Small intestine (tissue), 7 donors: ENCODE results near the gene SLC35G6. TPM values are rescaled to one million over a fixed set of nuclear protein-coding genes. Genes with fewer than 3 reads are reported as not detected.

ENCODE experiments used
- DNase-seq, 2 donors: peaks; one replicate each; pipeline versions ENCODE4 v3.0.0 to v3.0.0-alpha.2; 2013
- FAIRE-seq: peaks from 2 replicates; lab custom pipeline; 2012; peaks lifted over from hg19 to GRCh38; lab: Jason Lieb, UNC
- H3K27ac ChIP-seq, 3 donors: one replicate each; pipeline ENCODE4 v1.5.1; 2013; ENCODE audit warnings: low read length in 2 of 3, mild to moderate bottlenecking in 2 of 3, control low read depth in 1 of 3, inconsistent platforms in 1 of 3, low read depth in 1 of 3, moderate library complexity in 1 of 3
- H3K27me3 ChIP-seq, 3 donors: one replicate each; pipeline ENCODE4 v1.6.1; 2013; ENCODE audit warnings: low read length in 3 of 3, inconsistent platforms in 1 of 3; ENCODE audit not compliant: control insufficient read depth in 3 of 3, insufficient read depth in 3 of 3
- H3K36me3 ChIP-seq, 3 donors: one replicate each; pipeline ENCODE4 v1.6.1; 2013; ENCODE audit warnings: low read length in 3 of 3, inconsistent platforms in 1 of 3, low read depth in 1 of 3, mild to moderate bottlenecking in 1 of 3, moderate library complexity in 1 of 3; ENCODE audit not compliant: control insufficient read depth in 3 of 3, insufficient read depth in 2 of 3
- H3K4me1 ChIP-seq, 3 donors: one replicate each; pipeline ENCODE4 v1.6.1; 2013; ENCODE audit warnings: low read length in 2 of 3, inconsistent platforms in 1 of 3, low read depth in 1 of 3, mild to moderate bottlenecking in 1 of 3, moderate library complexity in 1 of 3; ENCODE audit not compliant: control insufficient read depth in 3 of 3, insufficient read depth in 2 of 3
- H3K4me3 ChIP-seq, 3 donors: one replicate each; pipeline ENCODE4 v1.5.1; 2013; ENCODE audit warnings: low read length in 3 of 3, control low read depth in 1 of 3, inconsistent platforms in 1 of 3, low read depth in 1 of 3, mild to moderate bottlenecking in 1 of 3, moderate library complexity in 1 of 3
- H3K9me3 ChIP-seq, 2 donors: one replicate each; pipeline ENCODE4 v1.6.1; 2013; ENCODE audit warnings: low read depth in 1 of 2, low read length in 1 of 2; ENCODE audit not compliant: control insufficient read depth in 2 of 2, insufficient read depth in 1 of 2
- WGBS, 3 donors: extraction: QIAGEN DNeasy Blood & Tissue Kit; methylation state at CpG; one replicate each; pipeline ENCODE4 v1.1.7; 2013; 5-methylcytosine and 5-hydroxymethylcytosine counted together
- polyA plus RNA-seq, 4 donors: library from polyadenylated mRNA; stranded (reverse) in 3 of 4; unstranded in 1 of 4; fragments of 200-250 nt in 3 of 4; fragments of 120-200 nt in 1 of 4; gene quantifications; one replicate each; pipeline versions ENCODE4 v1.2.1 to v1.2.3, GENCODE V29; 2013
- donor health status: healthy with polysubstance abuse.
- donor health status: control.
- donor health status: control.
- donor health status: Bipolar disorder and iron deficiency.
- donor health status: healthy.

Gene SLC35G6
- polyA plus RNA-seq, 4 donors: 0.49 TPM; not detected in 3

GRCh38 chr17:7499161-7499560 is 17.9 kb downstream of the SLC35G6 start:
- FAIRE-seq: no peak
- no peak for DNase-seq
- 86 to 92% (median 88%) methylated on average over 11 of the region's 11 CpGs for WGBS, 3 donors

GRCh38 chr17:7501729-7502128 is 20.5 kb downstream of the SLC35G6 start:
- Histone ChIP-seq H3K4me1 (no peaks in the 10 kb centered on the region), H3K4me3 (no peak overlapping the region), H3K9me3 (no peaks in the 10 kb centered on the region), H3K36me3 (peaks cover 26 to 85% (median 44%) of the 10 kb centered on the region in 3 donors), H3K27me3 (no peaks in the 10 kb centered on the region), H3K27ac (no peak overlapping the region)
- DNase-seq (no peak), FAIRE-seq (no peak)
- WGBS, 3 donors: 86 to 89% (median 87%) methylated on average over 14 of the region's 14 CpGs

More at GRCh38 chr17:7499161-7499560, 17.9 kb downstream of the SLC35G6 start:
- H3K27ac ChIP-seq: no peak overlapping the region
- no peaks in the 10 kb centered on the region for H3K4me1 ChIP-seq
- H3K9me3 ChIP-seq: no peaks in the 10 kb centered on the region
- peaks cover 31 to 90% (median 46%) of the 10 kb centered on the region in 3 donors for H3K36me3 ChIP-seq
- H3K27me3 ChIP-seq: no peaks in the 10 kb centered on the region
- no peak overlapping the region for H3K4me3 ChIP-seq

DNA sequence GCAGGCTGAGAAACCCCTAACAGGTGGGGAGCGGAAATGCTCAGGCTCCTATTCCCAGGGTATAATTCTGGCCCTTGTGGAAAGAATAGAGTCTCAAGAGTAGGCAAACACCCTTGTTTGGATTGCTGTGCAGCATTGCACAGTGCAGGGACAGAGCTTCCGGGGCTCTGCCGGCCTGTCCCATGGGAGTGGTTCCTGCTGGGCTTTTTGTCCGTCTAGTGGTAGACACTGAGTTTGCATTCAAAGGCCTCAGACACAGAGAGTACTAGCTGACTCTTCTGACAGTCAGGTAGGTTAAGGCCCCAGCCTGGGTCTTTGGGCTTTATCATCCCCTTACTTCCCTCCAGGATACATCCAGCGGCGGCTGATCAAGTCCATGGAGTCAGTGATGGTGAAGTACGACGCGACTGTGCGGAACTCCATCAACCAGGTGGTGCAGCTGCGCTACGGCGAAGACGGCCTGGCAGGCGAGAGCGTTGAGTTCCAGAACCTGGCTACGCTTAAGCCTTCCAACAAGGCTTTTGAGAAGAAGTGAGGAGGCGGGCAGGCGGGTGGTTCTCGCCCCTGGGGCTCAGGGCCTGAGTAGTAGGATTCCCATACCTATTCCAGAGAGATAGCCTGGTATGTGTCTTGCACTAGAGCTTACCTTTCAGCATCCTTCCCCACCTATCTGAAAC is 21.1 kb downstream of the SLC35G6 start:
- H3K36me3 ChIP-seq: peaks cover 26 to 85% (median 43%) of the 10 kb centered on the region in 3 donors
- no peak overlapping the region for H3K27ac ChIP-seq
- DNase-seq (no peak), FAIRE-seq (no peak)
- no peaks in the 10 kb centered on the region for H3K27me3 ChIP-seq
- H3K4me1 ChIP-seq: no peaks in the 10 kb centered on the region
- 92 to 94% (median 94%) methylated on average over 20 of the region's 20 CpGs for WGBS, 3 donors
- no peaks in the 10 kb centered on the region for H3K9me3 ChIP-seq
- no peak overlapping the region for H3K4me3 ChIP-seq

DNA sequence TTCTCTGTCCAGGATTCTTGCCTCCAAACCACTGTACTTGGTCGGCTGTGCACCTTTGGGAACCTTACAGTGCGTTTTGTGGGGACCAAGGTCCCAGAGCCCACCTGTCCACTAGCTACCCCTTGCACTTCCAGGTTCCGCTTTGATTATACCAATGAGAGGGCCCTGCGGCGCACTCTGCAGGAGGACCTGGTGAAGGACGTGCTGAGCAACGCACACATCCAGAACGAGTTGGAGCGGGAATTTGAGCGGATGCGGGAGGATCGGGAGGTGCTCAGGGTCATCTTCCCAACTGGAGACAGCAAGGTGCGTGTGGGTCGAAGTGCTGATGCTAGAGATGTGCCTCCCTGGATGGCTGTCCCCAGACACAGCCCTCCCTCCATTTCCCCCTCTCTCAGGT is 21.7 kb downstream of the SLC35G6 start:
- peaks cover 25 to 85% (median 41%) of the 10 kb centered on the region in 3 donors for H3K36me3 ChIP-seq
- FAIRE-seq (no peak), DNase-seq (no peak)
- no peak overlapping the region for H3K4me3 ChIP-seq
- H3K27me3 ChIP-seq: no peaks in the 10 kb centered on the region
- H3K27ac ChIP-seq: no peak overlapping the region
- 86 to 88% (median 88%) methylated on average over 14 of the region's 14 CpGs for WGBS, 3 donors
- no peaks in the 10 kb centered on the region for H3K9me3 ChIP-seq
- H3K4me1 ChIP-seq: no peaks in the 10 kb centered on the region

GRCh38 chr17:7503521-7503920 is 22.3 kb downstream of the SLC35G6 start:
- 91 to 97% (median 93%) methylated on average over 8 of the region's 8 CpGs for WGBS, 3 donors
- Histone ChIP-seq H3K4me1 (no peaks in the 10 kb centered on the region), H3K4me3 (no peak overlapping the region), H3K27me3 (no peaks in the 10 kb centered on the region), H3K27ac (no peak overlapping the region), H3K9me3 (no peaks in the 10 kb centered on the region), H3K36me3 (peaks cover 20 to 86% (median 43%) of the 10 kb centered on the region in 3 donors)
- FAIRE-seq: no peak
- no peak for DNase-seq

DNA sequence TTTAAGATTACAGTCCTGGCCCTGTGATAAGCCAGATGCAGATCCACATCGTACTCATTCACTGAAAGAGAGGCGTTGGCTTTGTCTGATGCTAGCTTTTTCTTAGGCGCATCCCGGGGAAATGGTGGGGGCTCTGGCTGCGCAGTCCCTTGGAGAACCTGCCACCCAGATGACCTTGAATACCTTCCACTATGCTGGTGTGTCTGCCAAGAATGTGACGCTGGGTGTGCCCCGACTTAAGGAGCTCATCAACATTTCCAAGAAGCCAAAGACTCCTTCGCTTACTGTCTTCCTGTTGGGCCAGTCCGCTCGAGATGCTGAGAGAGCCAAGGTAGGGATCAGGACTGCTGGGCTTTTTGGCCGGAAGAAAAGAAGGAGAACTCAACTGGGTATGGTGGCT is 26.9 kb downstream of the SLC35G6 start:
- DNase-seq: no peak
- H3K4me3 ChIP-seq: no peak overlapping the region
- H3K36me3 ChIP-seq: peaks cover 26 to 87% (median 34%) of the 10 kb centered on the region in 3 donors
- H3K4me1 ChIP-seq: no peaks in the 10 kb centered on the region
- no peaks in the 10 kb centered on the region for H3K27me3 ChIP-seq
- 84 to 93% (median 84%) methylated on average over 11 of the region's 11 CpGs for WGBS, 3 donors
- no peaks in the 10 kb centered on the region for H3K9me3 ChIP-seq
- FAIRE-seq: no peak
- H3K27ac ChIP-seq: no peak overlapping the region

DNA sequence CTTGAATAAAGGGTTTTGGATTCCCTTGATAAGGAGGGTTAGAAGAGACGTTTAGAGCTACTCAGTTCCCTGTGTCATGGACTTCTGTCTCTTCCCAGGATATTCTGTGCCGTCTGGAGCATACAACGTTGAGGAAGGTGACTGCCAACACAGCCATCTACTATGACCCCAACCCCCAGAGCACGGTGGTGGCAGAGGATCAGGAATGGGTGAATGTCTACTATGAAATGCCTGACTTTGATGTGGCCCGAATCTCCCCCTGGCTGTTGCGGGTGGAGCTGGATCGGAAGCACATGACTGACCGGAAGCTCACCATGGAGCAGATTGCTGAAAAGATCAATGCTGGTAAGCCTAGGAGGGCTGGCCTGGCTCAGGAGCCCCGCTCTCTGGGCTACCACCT is 27.6 kb downstream of the SLC35G6 start:
- H3K9me3 ChIP-seq: no peaks in the 10 kb centered on the region
- H3K36me3 ChIP-seq: peaks cover 28 to 88% (median 29%) of the 10 kb centered on the region in 3 donors
- H3K4me1 ChIP-seq: no peaks in the 10 kb centered on the region
- DNase-seq (no peak), FAIRE-seq (no peak)
- H3K27ac ChIP-seq: no peak overlapping the region
- no peak overlapping the region for H3K4me3 ChIP-seq
- WGBS, 3 donors: 89 to 91% (median 90%) methylated on average over 9 of the region's 9 CpGs
- no peaks in the 10 kb centered on the region for H3K27me3 ChIP-seq

DNA sequence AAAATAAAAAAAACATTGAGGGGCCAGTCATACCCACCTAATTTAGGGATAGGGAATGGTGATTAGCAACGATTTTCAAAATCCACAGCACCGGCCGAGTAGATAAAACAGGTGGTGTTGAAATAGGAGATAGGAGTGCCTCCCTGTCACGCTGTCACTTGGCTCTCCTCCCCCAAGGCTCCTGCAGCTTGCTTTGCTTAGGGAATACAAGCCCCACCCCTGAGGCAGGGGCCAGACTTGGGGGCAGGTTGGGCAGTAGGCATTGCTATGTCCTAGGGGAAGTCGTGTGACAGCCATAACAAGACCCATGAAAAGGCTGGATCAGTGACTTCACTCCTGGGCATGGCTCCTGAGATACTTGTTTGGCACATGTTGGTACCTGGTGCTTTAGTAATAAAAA is 28.7 kb downstream of the SLC35G6 start:
- DNase-seq (peak in 1 of 2 donors; percentile 72), FAIRE-seq (no peak)
- Histone ChIP-seq H3K27ac (no peak overlapping the region), H3K36me3 (peaks cover 24 to 88% (median 31%) of the 10 kb centered on the region in 3 donors), H3K9me3 (no peaks in the 10 kb centered on the region), H3K4me3 (no peak overlapping the region), H3K27me3 (no peaks in the 10 kb centered on the region), H3K4me1 (peaks cover 0 to 4% (median 0%) of the 10 kb centered on the region in 3 donors)
- 75 to 81% (median 80%) methylated on average over 5 of the region's 5 CpGs for WGBS, 3 donors
